Progenitor cell of endocrine pancreas (in vitro differentiated cells): Measurements from ENCODE around the gene LHX1. TPM values are rescaled to one million over a fixed set of nuclear protein-coding genes. Genes with fewer than 3 reads are reported as not detected.

ENCODE experiments used
- DNase-seq: peaks from one replicate; pipeline ENCODE4 v3.0.0; 2021; ENCODE audit warnings: low spot score; ENCODE audit not compliant: unreplicated experiment
- H3K27ac Mint-ChIP-seq: 2 replicates; pipeline ENCODE4 v1.8.0; 2021; ENCODE audit warnings: mild to moderate bottlenecking, moderate library complexity, mixed read lengths
- H3K27me3 Mint-ChIP-seq: 2 replicates; pipeline ENCODE4 v1.8.0; 2021; ENCODE audit warnings: mixed read lengths
- H3K36me3 Mint-ChIP-seq: 2 replicates; pipeline ENCODE4 v1.8.0; 2022; ENCODE audit warnings: mixed read lengths; ENCODE audit not compliant: insufficient read depth
- H3K4me1 Mint-ChIP-seq: 2 replicates; pipeline ENCODE4 v1.8.0; 2021; ENCODE audit warnings: low read depth, mixed read lengths
- H3K4me3 Mint-ChIP-seq: 2 replicates; pipeline ENCODE4 v1.8.0; 2021; ENCODE audit warnings: low read depth, mild to moderate bottlenecking, moderate library complexity, mixed read lengths
- H3K9me3 Mint-ChIP-seq: 2 replicates; pipeline ENCODE4 v1.8.0; 2021; ENCODE audit warnings: low read depth, mixed read lengths
- CTCF ChIP-seq: fragments of 200-600 bp; sonication (generic); IDR thresholded peaks from one replicate; pipeline ENCODE4 v1.5.0; 2021; ENCODE audit warnings: antibody characterized with exemption, mild to moderate bottlenecking; ENCODE audit not compliant: unreplicated experiment
- total RNA-seq: library from RNA; stranded (reverse); gene quantifications from 2 replicates; pipeline ENCODE4 v1.2.1, GENCODE V29; 2021

Gene LHX1
- total RNA-seq, 1 donor from 2014 or later = 2.0 TPM

- no peak for DNase-seq
- no peak overlapping the region for H3K4me3 Mint-ChIP-seq
- H3K27ac Mint-ChIP-seq = no peak overlapping the region
- peaks cover 1% of the 10 kb centered on the region for H3K36me3 Mint-ChIP-seq
- no peak for TF ChIP-seq CTCF
- peaks cover 80% of the 10 kb centered on the region for H3K27me3 Mint-ChIP-seq
- H3K4me1 Mint-ChIP-seq = peaks cover 10% of the 10 kb centered on the region
- H3K9me3 Mint-ChIP-seq = no peaks in the 10 kb centered on the region
Measured at GRCh38 chr17:36943250-36944191, 6.2 kb downstream of the LHX1 start.

DNA sequence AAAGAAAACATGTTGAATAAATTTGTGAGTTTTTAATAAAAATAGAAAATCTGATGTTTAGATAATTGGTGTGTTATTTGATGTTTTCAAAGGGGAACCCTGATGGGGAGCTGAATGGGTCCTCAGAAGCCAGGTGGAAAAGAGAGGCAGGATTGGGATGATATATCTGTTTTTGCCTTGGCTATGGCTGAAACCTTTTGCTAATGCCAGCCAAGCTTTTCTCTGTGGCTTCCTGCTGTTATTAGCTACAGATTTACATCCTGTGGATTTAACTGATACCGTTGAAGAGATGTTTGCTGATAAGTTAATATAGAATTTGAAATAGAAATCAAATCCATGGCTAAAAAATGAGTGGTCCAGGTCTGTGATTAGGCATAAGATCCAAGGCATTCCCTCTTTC lies 7.3 kb downstream of the LHX1 start:
- no peak for DNase-seq
- Mint-ChIP-seq H3K4me3 (no peak overlapping the region), H3K9me3 (no peaks in the 10 kb centered on the region), H3K27ac (no peak overlapping the region), H3K4me1 (peaks cover 10% of the 10 kb centered on the region), H3K27me3 (peaks cover 71% of the 10 kb centered on the region), H3K36me3 (peaks cover 1% of the 10 kb centered on the region)
- no peak for TF ChIP-seq CTCF

DNA sequence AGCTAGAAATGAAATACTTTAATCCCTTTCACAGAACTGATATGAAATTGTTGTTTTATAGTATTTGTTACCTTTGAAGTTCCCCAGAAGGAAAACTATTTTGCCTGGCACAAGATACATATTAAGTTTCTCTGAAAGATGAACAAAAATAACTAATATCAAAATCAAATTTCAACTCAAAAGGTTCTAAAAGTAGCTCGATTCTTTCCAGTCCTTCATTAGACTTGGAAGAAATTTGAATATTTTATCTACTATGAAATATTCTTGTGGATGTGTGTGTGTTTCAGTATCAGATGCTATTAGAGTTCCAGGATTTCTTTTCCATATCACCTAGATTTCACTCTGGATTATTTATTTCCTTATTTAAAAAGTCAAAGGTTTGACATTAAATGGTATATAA lies 7.9 kb downstream of the LHX1 start:
- Mint-ChIP-seq H3K27ac (no peak overlapping the region), H3K27me3 (peaks cover 65% of the 10 kb centered on the region), H3K4me3 (no peak overlapping the region), H3K36me3 (peaks cover 1% of the 10 kb centered on the region), H3K9me3 (no peaks in the 10 kb centered on the region), H3K4me1 (peaks cover 14% of the 10 kb centered on the region)
- no peak for DNase-seq
- TF ChIP-seq CTCF = no peak

DNA sequence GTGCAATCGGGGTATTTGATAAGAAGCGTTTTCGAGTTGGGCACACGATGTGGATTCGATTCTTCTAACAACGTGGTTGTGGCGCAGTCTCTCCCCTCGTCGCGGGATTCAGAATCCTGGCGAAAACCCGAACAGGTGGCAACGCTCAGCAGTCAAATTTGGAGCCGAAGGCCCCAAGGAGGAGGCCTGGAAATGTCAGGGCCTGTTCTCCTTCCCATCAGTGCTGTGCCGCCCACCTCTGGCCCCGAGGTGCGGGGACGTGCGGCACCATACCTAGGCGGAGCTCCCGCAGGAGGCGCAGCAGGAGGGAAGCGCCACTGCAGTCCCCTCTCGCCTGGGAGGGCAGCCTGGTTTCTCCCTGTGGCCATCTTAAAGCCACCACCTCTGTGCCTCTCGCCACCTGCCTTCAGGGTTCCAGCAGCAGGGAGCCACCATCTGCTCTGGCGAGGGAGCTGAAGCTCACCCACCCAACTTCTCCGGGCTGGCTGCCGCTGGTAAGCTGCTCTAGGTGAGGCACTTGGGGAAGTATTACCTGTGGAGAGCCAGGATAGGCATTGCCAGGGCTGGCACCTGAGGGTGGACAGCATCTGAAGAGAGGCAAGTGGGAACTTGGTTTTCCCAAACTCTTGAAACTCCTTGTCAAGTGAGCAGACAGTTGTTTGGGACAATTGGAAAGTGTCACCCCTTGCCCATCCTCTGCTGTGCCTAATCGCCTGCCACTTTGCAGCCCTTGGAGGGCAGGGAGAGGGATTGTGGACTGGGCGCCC lies 8.9 kb downstream of the LHX1 start:
- Mint-ChIP-seq H3K36me3 (peaks cover 1% of the 10 kb centered on the region), H3K4me3 (no peak overlapping the region), H3K27ac (no peak overlapping the region), H3K4me1 (peaks cover 14% of the 10 kb centered on the region), H3K27me3 (peaks cover 55% of the 10 kb centered on the region), H3K9me3 (no peaks in the 10 kb centered on the region)
- TF ChIP-seq CTCF = no peak
- DNase-seq = no peak

DNA sequence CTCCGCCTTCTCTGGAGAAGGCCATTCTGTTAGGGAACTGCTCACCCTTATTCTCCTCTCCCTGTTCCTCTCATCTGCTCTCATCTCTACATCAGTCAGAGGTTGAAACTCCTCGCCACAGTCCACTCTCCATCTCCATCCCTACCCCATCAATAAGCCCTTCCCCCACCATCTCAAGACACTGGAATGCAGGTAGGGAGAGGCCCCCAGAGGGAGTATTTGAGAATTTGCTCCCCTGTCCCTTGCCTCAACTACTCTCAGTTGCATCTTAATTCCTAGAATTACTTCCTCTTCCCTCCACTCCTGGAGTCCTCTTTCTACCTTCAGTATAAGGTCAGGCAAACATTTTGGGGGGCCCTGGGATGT lies 9.4 kb downstream of the LHX1 start:
- Mint-ChIP-seq H3K9me3 (no peaks in the 10 kb centered on the region), H3K27me3 (peaks cover 49% of the 10 kb centered on the region), H3K36me3 (peaks cover 2% of the 10 kb centered on the region), H3K27ac (no peak overlapping the region), H3K4me3 (no peak overlapping the region), H3K4me1 (peaks cover 14% of the 10 kb centered on the region)
- no peak for TF ChIP-seq CTCF
- no peak for DNase-seq
